ENCODE data around the gene UPK3A.

Gene UPK3A

DNA sequence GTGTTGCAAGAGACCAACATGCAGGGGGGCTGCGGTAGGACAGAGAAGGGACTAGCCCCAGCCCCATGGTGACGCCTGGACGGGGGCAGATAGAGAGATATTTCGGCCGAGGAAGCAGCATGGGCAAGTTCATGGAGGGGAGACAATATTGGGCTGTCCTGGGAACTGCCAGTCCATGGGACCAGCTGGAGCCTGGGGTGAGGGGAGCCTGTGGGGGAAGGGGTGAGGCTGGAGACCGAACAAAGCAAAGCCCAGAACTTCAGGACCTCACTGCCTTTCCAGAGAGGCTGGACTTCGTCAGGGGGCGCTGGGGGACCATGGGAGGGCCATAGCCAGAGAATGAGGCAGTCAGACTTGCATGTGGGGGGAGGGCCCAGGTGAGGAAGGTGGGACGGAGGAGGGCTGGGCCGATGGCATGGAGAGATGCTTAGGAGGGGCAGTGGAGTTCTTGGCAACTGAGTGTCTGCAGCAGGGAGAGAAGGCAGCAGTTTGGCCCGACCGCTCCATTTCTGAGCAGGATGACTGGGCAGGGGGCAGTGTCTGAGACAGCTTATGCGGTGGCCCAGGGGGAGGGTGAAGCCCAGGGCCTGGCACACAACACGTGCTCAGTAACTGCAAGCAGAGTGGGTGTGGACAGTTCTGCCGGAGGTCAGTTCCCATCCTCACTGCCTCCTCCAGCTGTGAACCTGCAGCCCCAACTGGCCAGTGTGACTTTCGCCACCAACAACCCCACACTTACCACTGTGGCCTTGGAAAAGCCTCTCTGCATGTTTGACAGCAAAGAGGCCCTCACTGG, 712 bp downstream of the UPK3A start:
- Histone ChIP-seq H3K27me3 (ENCODE audit: insufficient read depth, low read length, poor library complexity) (no peaks in the 10 kb centered on the region), H4K8ac (ENCODE audit: low read depth, low read length) (no peak overlapping the region), H3K4me3 (ENCODE audit: low read length) (no peak overlapping the region), H3K18ac (ENCODE audit: low read length) (no peak overlapping the region), H3K79me1 (ENCODE audit: low read length) (no peaks in the 10 kb centered on the region), H2BK5ac (ENCODE audit: low read length) (no peak overlapping the region), H3K27ac (ENCODE audit: low read depth, low read length) (no peak overlapping the region), H3K79me2 (ENCODE audit: control insufficient read depth, insufficient read depth, low read length) (no peaks in the 10 kb centered on the region), H3K9ac (ENCODE audit: low read length) (peak overlapping the region; percentile 7), H3K4me1 (ENCODE audit: control insufficient read depth, low read depth, low read length) (peaks cover 2% of the 10 kb centered on the region), H4K5ac (ENCODE audit: low read length) (no peak overlapping the region), H3K4ac (ENCODE audit: low read depth, low read length) (no peak overlapping the region), H3K23ac (ENCODE audit: low read length) (no peak overlapping the region), H3K4me2 (ENCODE audit: low read length) (peak overlapping the region; percentile 52), H2AK5ac (ENCODE audit: low read length) (no peak overlapping the region), H3K56ac (ENCODE audit: low read length) (no peak overlapping the region), H2BK15ac (replicated peaks; ENCODE audit: low read depth) (no peak overlapping the region), H3K36me3 (ENCODE audit: control insufficient read depth, insufficient read depth, low read length) (no peaks in the 10 kb centered on the region), H2BK120ac (ENCODE audit: low read depth, low read length) (no peak overlapping the region)
- no CpG with 5 or more reads among the region's 16 CpGs for WGBS (ENCODE audit: extremely low coverage, insufficient coverage, low lambda C conversion rate)
- peak; percentile 71 for DNase-seq

DNA sequence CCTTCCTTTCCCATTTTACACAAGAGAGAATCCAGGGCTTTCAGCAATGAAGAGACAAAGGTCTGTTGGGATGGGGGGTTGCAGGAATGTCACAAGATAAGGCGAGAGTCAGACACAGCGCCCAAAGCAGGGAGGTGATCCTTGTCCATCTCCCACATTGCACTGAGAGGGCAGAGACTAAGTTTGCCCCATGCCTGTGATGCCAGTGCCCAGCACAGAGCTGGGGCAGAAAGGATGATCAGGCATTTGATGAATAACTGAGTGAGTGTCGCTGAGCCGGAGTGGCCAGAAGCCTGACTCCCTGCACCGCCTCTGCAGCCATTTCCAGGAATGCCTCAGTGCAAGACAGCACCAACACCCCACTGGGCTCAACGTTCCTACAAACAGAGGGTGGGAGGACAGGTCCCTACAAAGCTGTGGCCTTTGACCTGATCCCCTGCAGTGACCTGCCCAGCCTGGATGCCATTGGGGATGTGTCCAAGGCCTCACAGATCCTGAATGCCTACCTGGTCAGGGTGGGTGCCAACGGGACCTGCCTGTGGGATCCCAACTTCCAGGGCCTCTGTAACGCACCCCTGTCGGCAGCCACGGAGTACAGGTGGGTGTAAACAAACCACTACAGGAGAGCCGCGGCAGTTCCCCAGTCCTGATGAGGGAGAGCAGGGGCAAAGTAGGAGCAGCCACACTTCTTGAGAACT, 2.3 kb downstream of the UPK3A start:
- no peak overlapping the region for H3K4me2 ChIP-seq (ENCODE audit: low read length)
- H4K8ac ChIP-seq (ENCODE audit: low read depth, low read length) = no peak overlapping the region
- H3K18ac ChIP-seq (ENCODE audit: low read length) = no peak overlapping the region
- peaks cover 3% of the 10 kb centered on the region for H3K4me1 ChIP-seq (ENCODE audit: control insufficient read depth, low read depth, low read length)
- H3K27ac ChIP-seq (ENCODE audit: low read depth, low read length) = no peak overlapping the region
- no peaks in the 10 kb centered on the region for H3K79me1 ChIP-seq (ENCODE audit: low read length)
- no peaks in the 10 kb centered on the region for H3K79me2 ChIP-seq (ENCODE audit: control insufficient read depth, insufficient read depth, low read length)
- H2BK15ac ChIP-seq (replicated peaks; ENCODE audit: low read depth) = no peak overlapping the region
- H2BK120ac ChIP-seq (ENCODE audit: low read depth, low read length) = no peak overlapping the region
- no CpG with 5 or more reads among the region's 12 CpGs for WGBS (ENCODE audit: extremely low coverage, insufficient coverage, low lambda C conversion rate)
- H3K4ac ChIP-seq (ENCODE audit: low read depth, low read length) = no peak overlapping the region
- H4K5ac ChIP-seq (ENCODE audit: low read length) = no peak overlapping the region
- no peaks in the 10 kb centered on the region for H3K36me3 ChIP-seq (ENCODE audit: control insufficient read depth, insufficient read depth, low read length)
- H2AK5ac ChIP-seq (ENCODE audit: low read length) = no peak overlapping the region
- H3K9ac ChIP-seq (ENCODE audit: low read length) = no peak overlapping the region
- no peak overlapping the region for H3K23ac ChIP-seq (ENCODE audit: low read length)
- no peak overlapping the region for H3K4me3 ChIP-seq (ENCODE audit: low read length)
- no peaks in the 10 kb centered on the region for H3K27me3 ChIP-seq (ENCODE audit: insufficient read depth, low read length, poor library complexity)
- no peak for DNase-seq
- no peak overlapping the region for H3K56ac ChIP-seq (ENCODE audit: low read length)
- no peak overlapping the region for H2BK5ac ChIP-seq (ENCODE audit: low read length)

DNA sequence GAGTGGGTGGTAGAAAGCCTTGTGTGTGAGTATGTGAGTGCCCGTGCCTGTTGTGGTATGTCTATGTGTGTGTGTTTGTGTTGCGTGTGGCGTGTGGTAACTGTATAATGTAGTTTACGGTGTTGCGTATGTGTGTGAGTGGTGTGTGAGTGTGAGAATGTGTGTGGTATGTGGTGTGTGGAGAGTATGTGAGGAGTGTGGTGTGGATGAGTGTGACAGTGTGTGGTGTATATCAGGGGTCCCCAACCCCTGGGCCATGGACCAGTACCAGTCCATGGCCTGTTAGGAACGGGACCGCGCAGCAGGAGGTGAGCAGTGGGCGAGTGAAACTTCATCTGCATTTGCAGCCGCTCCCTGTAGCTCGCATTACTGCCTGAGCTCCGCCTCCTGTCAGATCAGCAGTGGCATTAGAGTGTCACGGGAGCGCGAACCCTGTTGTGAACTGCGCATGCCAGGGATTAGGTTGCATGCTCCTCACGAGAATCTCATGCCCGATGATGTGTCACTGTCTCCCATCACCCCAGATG, 5.7 kb downstream of the UPK3A start:
- Histone ChIP-seq H4K5ac (ENCODE audit: low read length) (no peak overlapping the region), H3K4me2 (ENCODE audit: low read length) (no peak overlapping the region), H3K56ac (ENCODE audit: low read length) (no peak overlapping the region), H2BK15ac (replicated peaks; ENCODE audit: low read depth) (no peak overlapping the region), H3K27ac (ENCODE audit: low read depth, low read length) (no peak overlapping the region), H3K9ac (ENCODE audit: low read length) (no peak overlapping the region), H3K79me2 (ENCODE audit: control insufficient read depth, insufficient read depth, low read length) (no peaks in the 10 kb centered on the region), H3K4ac (ENCODE audit: low read depth, low read length) (no peak overlapping the region), H3K27me3 (ENCODE audit: insufficient read depth, low read length, poor library complexity) (no peaks in the 10 kb centered on the region), H2AK5ac (ENCODE audit: low read length) (no peak overlapping the region), H3K18ac (ENCODE audit: low read length) (no peak overlapping the region), H3K4me1 (ENCODE audit: control insufficient read depth, low read depth, low read length) (peaks cover 3% of the 10 kb centered on the region), H2BK5ac (ENCODE audit: low read length) (no peak overlapping the region), H3K23ac (ENCODE audit: low read length) (no peak overlapping the region), H3K79me1 (ENCODE audit: low read length) (no peaks in the 10 kb centered on the region), H2BK120ac (ENCODE audit: low read depth, low read length) (no peak overlapping the region), H3K36me3 (ENCODE audit: control insufficient read depth, insufficient read depth, low read length) (no peaks in the 10 kb centered on the region), H4K8ac (ENCODE audit: low read depth, low read length) (no peak overlapping the region), H3K4me3 (ENCODE audit: low read length) (no peak overlapping the region)
- DNase-seq = peak; percentile 65
- WGBS (ENCODE audit: extremely low coverage, insufficient coverage, low lambda C conversion rate) = 100% methylated on average over 5 of the region's 18 CpGs

DNA sequence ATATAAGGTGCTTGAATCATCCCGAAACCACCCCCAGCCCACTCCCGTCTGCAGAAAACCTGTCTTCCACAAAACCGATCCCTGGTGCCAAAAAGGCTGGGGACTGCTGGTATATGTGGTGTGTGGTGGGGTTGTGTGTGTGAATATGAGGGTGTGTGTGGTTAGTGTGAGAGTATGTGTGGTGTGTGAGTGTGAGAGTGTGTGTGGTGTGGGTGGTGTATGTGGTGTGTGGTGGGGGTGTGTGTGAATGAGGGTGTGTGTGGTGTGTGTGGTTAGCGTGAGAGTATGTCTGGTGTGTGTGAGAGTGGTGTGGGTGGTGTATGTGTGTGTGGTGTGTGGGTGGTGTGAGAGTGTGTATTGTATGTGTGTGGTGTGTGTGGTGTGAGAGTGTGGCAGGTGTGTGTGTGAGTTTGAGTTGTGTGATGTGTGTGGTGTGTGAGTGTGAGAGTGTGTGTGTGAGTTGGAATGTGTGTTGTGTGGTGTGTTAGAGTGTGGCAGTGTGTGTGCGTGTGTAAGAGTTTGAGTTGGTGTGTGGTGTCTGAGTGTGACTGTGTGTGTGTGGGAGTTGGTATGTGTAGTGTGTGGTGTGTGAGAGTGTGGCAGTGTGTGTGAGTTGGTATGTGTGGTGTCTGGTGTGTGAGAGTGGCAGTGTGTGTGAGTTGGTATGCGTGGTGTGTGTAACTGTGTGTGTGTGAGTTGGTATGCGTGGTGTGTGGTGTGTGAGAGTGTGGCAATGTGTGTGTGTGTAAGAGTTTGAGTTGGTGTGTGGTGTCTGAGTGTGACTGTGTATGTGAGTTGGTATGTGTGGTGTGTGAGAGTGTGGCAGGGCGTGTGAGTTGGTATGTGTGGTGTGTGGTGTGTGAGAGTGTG, 6.5 kb downstream of the UPK3A start:
- H2AK5ac ChIP-seq (ENCODE audit: low read length) = no peak overlapping the region
- H4K5ac ChIP-seq (ENCODE audit: low read length) = no peak overlapping the region
- H4K8ac ChIP-seq (ENCODE audit: low read depth, low read length) = no peak overlapping the region
- no peaks in the 10 kb centered on the region for H3K27me3 ChIP-seq (ENCODE audit: insufficient read depth, low read length, poor library complexity)
- H3K27ac ChIP-seq (ENCODE audit: low read depth, low read length) = no peak overlapping the region
- no peak overlapping the region for H2BK15ac ChIP-seq (replicated peaks; ENCODE audit: low read depth)
- H3K56ac ChIP-seq (ENCODE audit: low read length) = peak overlapping the region; percentile 31
- H3K36me3 ChIP-seq (ENCODE audit: control insufficient read depth, insufficient read depth, low read length) = no peaks in the 10 kb centered on the region
- H3K4me3 ChIP-seq (ENCODE audit: low read length) = no peak overlapping the region
- no peak overlapping the region for H2BK120ac ChIP-seq (ENCODE audit: low read depth, low read length)
- no peak overlapping the region for H3K9ac ChIP-seq (ENCODE audit: low read length)
- H3K18ac ChIP-seq (ENCODE audit: low read length) = no peak overlapping the region
- DNase-seq = no peak
- no peaks in the 10 kb centered on the region for H3K79me1 ChIP-seq (ENCODE audit: low read length)
- 100% methylated on average over 5 of the region's 8 CpGs for WGBS (ENCODE audit: extremely low coverage, insufficient coverage, low lambda C conversion rate)
- no peak overlapping the region for H3K4me2 ChIP-seq (ENCODE audit: low read length)
- no peak overlapping the region for H3K23ac ChIP-seq (ENCODE audit: low read length)
- H3K79me2 ChIP-seq (ENCODE audit: control insufficient read depth, insufficient read depth, low read length) = no peaks in the 10 kb centered on the region
- H2BK5ac ChIP-seq (ENCODE audit: low read length) = no peak overlapping the region
- no peak overlapping the region for H3K4ac ChIP-seq (ENCODE audit: low read depth, low read length)
- peaks cover 3% of the 10 kb centered on the region for H3K4me1 ChIP-seq (ENCODE audit: control insufficient read depth, low read depth, low read length)

DNA sequence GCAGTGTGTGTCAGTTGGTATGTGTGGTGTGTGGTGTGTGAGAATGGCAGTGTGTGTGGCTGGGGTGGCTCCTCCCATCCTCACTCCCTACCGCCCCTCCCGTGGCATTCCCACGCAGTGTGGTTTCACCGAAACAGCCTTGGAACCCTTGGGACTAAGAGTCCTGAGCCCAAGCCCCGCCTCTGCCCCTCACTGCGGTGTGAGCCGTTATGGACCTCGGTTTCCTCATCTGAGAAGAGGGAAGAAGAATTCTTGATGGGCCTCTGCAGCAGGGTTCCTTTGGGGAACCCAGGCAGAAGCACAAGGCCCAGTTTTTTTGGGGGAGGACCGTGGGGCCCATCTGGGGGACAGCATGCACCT, 7.2 kb downstream of the UPK3A start:
- H3K4me2 ChIP-seq (ENCODE audit: low read length) = no peak overlapping the region
- H3K36me3 ChIP-seq (ENCODE audit: control insufficient read depth, insufficient read depth, low read length) = no peaks in the 10 kb centered on the region
- H2BK120ac ChIP-seq (ENCODE audit: low read depth, low read length) = no peak overlapping the region
- H3K4me1 ChIP-seq (ENCODE audit: control insufficient read depth, low read depth, low read length) = peaks cover 3% of the 10 kb centered on the region
- DNase-seq = no peak
- no peak overlapping the region for H4K5ac ChIP-seq (ENCODE audit: low read length)
- no peak overlapping the region for H3K9ac ChIP-seq (ENCODE audit: low read length)
- no peak overlapping the region for H3K56ac ChIP-seq (ENCODE audit: low read length)
- H2BK15ac ChIP-seq (replicated peaks; ENCODE audit: low read depth) = no peak overlapping the region
- H3K18ac ChIP-seq (ENCODE audit: low read length) = no peak overlapping the region
- H2BK5ac ChIP-seq (ENCODE audit: low read length) = no peak overlapping the region
- WGBS (ENCODE audit: extremely low coverage, insufficient coverage, low lambda C conversion rate) = no CpG with 5 or more reads among the region's 9 CpGs
- H3K4me3 ChIP-seq (ENCODE audit: low read length) = no peak overlapping the region
- no peak overlapping the region for H3K23ac ChIP-seq (ENCODE audit: low read length)
- H3K27ac ChIP-seq (ENCODE audit: low read depth, low read length) = no peak overlapping the region
- H3K27me3 ChIP-seq (ENCODE audit: insufficient read depth, low read length, poor library complexity) = no peaks in the 10 kb centered on the region
- H3K4ac ChIP-seq (ENCODE audit: low read depth, low read length) = no peak overlapping the region
- H4K8ac ChIP-seq (ENCODE audit: low read depth, low read length) = no peak overlapping the region
- H3K79me1 ChIP-seq (ENCODE audit: low read length) = no peaks in the 10 kb centered on the region
- no peaks in the 10 kb centered on the region for H3K79me2 ChIP-seq (ENCODE audit: control insufficient read depth, insufficient read depth, low read length)
- no peak overlapping the region for H2AK5ac ChIP-seq (ENCODE audit: low read length)

Data from mesendoderm (in vitro differentiated cells).